EH (cell line): ENCODE results near the gene MICU2.
"Not testable (repeated sequence)": the region's sequence is repeated elsewhere in the genome, so short reads cannot be mapped to it uniquely, and the experiment has no call there.

Experiments
- DNase-seq: peaks from one replicate; pipeline ENCODE4 v3.0.0-alpha.2; 2015; ENCODE audit warnings: low read depth

Gene MICU2

GRCh38 chr13:21594715-21595545 lies 9.0 kb downstream of the MICU2 start:
- DNase-seq = no peak

DNA sequence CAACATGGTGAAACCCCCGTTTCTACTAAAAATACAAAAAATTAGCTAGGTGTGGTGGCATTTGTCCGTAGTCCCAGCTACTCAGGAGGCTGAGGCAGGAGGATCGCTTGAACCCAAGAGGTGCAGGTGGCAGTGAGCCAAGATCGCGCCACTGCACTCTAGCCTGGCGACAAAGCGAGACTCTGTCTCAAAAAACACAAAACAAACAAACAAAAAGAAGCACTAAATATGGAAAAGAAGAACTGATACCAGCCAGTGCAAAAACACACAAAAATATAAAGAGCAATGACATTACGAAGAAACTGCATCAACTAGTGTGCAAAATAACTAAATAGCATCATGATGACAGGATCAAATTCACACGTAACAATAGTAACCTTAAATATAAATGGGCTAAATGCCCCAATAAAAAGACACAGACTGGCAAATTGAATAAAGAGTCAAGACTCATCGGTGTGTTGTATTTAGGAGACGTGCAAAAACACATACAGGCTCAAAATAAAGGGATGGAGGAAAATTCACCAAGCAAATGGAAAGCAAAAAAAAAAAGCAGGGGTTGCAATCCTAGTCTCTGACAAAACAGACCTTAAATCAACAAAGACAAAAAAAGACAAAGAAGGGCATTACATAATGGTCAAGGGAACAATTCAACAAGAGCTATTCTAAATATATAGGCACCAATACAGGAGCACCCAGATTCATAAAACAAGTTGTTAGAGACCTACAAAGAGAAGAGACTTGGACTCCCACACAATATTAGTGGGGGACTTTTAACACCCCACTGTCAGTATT lies 13.1 kb downstream of the MICU2 start:
- not testable (repeated sequence) for DNase-seq

GRCh38 chr13:21590231-21590630 lies 13.7 kb downstream of the MICU2 start:
- DNase-seq = peak; percentile 9

DNA sequence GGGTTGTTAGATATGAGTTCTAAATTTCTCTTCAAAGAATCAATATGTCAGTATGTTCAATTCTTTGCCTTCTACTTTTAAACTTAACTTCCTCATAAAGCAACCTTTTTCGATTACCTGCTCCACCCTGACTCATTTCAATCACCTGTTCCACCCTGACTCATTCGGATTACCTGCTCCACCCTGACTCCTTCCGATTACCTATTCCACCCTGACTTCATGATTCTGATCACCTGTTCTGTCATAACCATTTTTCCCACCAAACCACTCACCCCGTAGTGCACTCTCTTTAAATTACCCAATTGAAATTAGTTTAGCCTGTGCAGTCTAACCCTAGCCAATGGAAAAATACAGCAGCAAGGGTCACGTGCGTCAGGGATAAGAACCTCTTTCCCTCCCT lies 14.5 kb downstream of the MICU2 start:
- DNase-seq = not testable (repeated sequence)

GRCh38 chr13:21588411-21588810 lies 15.6 kb downstream of the MICU2 start:
- peak; percentile 89 for DNase-seq

DNA sequence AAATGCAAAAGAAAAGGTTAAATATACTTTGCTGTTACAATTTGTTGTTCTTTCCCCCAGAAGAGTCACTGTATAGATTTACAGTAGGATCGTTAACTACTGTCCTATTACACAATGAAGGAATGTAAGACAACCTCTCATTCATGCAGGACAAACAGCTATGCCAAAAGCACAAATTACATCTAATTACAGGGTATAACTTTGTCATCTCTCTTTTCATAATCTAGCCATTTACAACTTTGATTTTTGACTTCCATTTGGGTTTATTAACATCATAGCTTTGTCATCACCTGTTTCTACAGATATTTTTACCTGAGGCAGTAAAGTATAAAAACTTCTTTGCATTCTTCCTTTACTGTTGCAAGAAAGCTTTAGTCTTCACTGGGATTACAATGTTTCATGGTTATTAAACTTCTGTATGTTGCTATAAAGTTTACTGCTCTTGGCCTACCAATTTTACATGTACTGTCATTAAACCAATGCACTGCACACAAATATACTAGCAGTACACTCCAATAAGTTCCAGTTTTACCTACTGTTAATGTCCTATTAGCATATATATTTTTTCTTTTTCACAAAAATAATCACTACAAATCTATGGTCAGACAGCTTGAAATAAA lies 18.9 kb downstream of the MICU2 start:
- DNase-seq = no peak

DNA sequence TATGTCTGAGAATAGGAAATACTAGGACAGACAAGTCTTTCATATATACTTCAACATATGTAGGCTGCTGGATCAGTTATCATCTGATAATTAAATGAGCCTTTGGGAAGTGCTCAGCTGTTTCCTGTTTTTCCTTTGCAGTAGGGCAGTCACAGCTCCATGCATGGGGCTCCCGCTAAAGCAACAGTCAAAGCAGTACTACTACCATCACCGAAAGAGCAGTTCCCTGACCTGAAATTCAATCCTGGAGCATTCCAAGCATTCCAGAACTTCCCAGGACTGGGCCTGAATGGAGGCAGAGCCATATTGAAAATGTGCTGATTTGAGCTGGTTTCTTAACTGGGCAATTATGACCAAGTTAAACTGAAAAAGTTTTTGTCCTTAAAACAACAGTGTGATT lies 20.5 kb downstream of the MICU2 start:
- peak; percentile 74 for DNase-seq

- DNase-seq = no peak
These were observed 23.2 kb downstream of the MICU2 start for GRCh38 chr13:21580736-21581135.

- DNase-seq = peak; percentile 20
These were observed 24.1 kb downstream of the MICU2 start for GRCh38 chr13:21579754-21580316.

DNA sequence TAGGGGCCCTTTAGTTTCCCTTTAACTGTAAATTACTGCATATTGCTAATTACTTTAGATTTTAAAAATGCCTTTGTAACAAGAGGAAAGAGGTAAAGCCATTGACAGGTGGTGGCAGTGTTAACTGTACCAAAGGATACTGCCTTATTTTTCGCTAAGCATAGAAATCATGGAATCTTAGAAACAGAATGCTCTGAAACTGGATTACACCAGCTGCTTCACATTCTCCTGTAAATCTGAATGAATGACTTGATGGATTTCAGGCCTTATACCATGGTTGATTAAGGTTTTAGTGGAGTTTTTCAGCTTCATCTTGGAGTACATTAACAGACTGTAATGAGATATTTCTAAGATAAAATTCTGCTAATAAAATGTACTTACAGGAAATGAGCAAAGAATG lies 25.2 kb downstream of the MICU2 start:
- no peak for DNase-seq

- DNase-seq = peak; percentile 43
These were observed 27.5 kb downstream of the MICU2 start for GRCh38 chr13:21576426-21576825.

DNA sequence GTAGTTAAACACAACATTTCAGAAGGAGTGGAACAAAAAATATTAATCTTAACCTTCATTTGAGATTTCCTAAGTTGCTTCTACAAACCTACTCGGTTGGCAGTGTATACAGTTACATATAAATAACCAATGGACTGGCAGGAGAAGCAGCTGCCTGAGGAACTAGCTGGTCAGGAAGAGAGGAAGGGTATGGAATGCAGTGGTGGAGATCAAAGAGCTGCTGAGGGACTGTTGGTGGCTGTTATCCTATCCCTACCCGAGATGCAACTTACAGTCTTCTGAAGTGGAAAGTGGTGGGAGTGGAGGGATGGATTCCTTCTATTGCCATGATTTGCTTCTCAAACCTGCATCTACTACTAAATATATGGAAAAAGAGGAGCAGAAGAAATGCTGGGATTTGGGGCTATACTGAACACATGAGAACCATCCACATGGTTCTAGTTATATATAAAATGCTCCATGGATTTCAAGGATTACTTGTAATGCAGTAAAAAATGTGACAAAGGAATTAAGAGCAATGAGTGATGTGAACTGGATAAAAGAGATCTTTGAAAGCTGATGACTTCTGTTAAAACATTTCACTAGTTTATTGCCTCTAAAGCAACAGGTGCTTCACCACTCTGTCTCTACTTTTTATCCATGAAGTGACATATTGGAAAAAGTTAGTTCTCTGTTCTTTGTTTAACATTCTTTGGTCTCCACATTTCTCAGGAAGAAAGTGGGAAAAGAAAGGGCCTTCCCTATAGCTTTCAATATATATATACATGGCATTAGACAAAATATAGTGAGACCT lies 29.9 kb downstream of the MICU2 start:
- DNase-seq = no peak

DNA sequence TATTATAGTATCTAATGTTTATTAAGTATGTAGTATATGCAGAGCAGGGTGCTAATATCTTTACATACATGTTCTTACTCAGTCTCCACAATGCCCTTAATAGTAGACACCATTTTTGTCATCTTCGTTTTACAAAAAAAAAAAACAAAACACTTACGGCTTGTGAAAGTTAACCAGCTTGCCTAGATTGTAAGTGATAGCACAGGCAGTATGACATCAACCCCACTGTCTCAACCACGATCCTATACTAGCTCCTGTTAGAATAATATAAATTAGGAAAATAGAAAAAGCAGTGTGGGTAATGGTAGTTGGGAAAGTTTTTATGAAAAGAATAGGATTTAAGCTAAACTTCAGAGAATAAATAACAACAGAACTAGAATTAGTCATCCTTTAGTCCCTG lies 34.3 kb downstream of the MICU2 start:
- DNase-seq = no peak

- no peak for DNase-seq
These were observed 35.1 kb downstream of the MICU2 start for GRCh38 chr13:21568854-21569253.

- no peak for DNase-seq
These were observed 36.3 kb downstream of the MICU2 start for GRCh38 chr13:21567714-21568113.

- peak; percentile 46 for DNase-seq
These were observed 46.0 kb downstream of the MICU2 start for GRCh38 chr13:21557995-21558394.

GRCh38 chr13:21556051-21556450 lies 47.9 kb downstream of the MICU2 start:
- no peak for DNase-seq

- not testable (repeated sequence) for DNase-seq
These were observed 50.7 kb downstream of the MICU2 start for GRCh38 chr13:21553261-21553660.

DNA sequence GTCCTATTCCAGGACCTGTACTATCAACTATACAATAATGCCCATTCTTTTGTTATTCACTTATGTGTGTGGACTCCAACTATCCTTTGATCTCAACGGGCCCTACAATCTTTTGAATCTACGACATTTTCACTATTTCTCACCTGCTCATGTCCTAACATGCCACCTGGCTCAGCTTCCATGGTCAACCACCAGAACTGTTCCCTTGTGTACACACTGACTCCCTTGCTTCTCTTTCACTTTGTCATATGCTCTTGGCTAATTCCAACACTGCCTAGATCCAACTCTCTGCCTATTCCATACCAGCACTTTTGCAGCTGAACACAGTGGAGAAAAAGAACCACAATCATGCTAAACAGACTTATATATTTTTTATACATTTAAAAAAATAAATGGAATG lies 53.1 kb downstream of the MICU2 start:
- DNase-seq = no peak

DNA sequence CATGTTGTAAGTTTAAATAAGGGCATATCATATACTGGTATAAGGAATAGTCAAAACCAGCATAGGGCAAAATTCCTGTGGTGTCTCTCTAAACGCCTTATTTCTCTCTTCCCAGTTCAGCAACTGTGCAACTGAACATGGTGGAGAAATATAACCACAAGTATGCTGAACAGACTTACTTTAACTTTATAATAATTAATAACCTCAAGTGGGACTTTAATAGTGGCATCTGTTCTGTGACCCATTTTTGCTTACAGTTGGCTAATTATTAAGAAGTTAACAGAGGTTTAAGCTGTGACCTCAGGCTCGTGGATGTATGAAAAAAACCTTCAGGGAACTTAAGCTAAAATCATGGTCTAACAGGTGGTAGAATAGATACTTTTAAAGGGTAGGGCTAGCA lies 54.3 kb downstream of the MICU2 start:
- DNase-seq = no peak

DNA sequence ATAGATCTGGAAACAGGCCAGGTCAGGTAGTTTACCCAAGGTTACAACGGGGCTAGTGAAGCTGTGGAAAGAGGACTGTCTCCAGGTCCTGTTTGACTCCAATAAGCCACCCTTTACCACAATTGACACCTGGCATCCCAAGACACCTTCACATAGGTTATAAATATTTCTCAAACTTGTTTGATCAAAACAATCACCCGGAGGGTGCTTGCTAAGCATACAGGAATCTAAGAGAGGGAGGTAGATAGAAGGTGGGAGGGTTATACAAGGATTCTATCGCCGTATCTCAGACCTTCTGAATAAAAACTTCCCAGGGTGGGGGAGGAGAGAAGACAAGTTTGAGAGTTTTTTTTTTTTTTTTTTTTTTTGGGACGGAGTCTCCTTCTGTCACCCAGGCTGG lies 55.4 kb downstream of the MICU2 start:
- no peak for DNase-seq

DNA sequence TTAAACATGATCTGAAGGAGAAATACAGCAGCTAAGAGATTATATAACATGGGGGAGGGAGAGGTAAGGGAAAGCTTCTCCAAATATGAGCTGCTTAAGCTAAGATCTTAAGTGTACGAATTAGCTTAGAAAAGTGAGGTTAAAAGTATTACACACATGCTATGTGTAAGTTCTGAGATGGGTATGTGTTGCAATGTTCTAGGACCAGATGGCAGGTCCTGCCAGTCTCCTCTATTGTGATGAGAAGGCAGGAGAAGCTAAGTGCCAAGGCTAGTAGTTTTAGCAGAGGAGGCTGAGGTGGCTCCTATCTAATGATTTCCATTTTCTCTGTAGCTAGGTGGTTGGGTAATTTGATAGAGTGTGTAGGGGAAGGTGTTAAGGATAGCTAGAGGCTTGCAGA lies 57.6 kb downstream of the MICU2 start:
- no peak for DNase-seq
